ENCODE results near the gene ZG16B.

The ZG16B gene

GRCh38 chr16:2808181-2808580 lies 21.9 kb upstream of the ZG16B start:
- intact Hi-C loops (cut with DNase I; ENCODE audit: low total_unique reads): no loop called here
- Histone ChIP-seq H3K9me3 (peaks cover 0 to 18% (median 13%) of the 10 kb centered on the region in 3 donors), H3K4me1 (peaks cover 0 to 9% (median 0%) of the 10 kb centered on the region in 4 donors), H3K36me3 (no peaks in the 10 kb centered on the region), H3K27me3 (peaks cover 0 to 57% of the 10 kb centered on the region in 2 donors), H3K4me3 (no peak overlapping the region), H3K27ac (no peak overlapping the region)
- TF ChIP-seq, protein P1, sequence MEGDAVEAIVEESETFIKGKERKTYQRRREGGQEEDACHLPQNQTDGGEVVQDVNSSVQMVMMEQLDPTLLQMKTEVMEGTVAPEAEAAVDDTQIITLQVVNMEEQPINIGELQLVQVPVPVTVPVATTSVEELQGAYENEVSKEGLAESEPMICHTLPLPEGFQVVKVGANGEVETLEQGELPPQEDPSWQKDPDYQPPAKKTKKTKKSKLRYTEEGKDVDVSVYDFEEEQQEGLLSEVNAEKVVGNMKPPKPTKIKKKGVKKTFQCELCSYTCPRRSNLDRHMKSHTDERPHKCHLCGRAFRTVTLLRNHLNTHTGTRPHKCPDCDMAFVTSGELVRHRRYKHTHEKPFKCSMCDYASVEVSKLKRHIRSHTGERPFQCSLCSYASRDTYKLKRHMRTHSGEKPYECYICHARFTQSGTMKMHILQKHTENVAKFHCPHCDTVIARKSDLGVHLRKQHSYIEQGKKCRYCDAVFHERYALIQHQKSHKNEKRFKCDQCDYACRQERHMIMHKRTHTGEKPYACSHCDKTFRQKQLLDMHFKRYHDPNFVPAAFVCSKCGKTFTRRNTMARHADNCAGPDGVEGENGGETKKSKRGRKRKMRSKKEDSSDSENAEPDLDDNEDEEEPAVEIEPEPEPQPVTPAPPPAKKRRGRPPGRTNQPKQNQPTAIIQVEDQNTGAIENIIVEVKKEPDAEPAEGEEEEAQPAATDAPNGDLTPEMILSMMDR (IDR thresholded peaks at IDR 0.05): no peak
- no peak for DNase-seq

- intact Hi-C loops (cut with DNase I; ENCODE audit: low total_unique reads): no loop called here
- Histone ChIP-seq H3K4me1 (peaks cover 0 to 9% (median 0%) of the 10 kb centered on the region in 4 donors), H3K36me3 (no peaks in the 10 kb centered on the region), H3K27me3 (peaks cover 0 to 65% of the 10 kb centered on the region in 2 donors), H3K4me3 (no peak overlapping the region), H3K9me3 (peaks cover 0 to 10% (median 8%) of the 10 kb centered on the region in 3 donors), H3K27ac (no peak overlapping the region)
- no peak for DNase-seq
- TF ChIP-seq, protein P1 (IDR thresholded peaks at IDR 0.05): no peak
These were observed 20.8 kb upstream of the ZG16B start for GRCh38 chr16:2809149-2809760.

- Histone ChIP-seq H3K27me3 (peaks cover 0 to 70% of the 10 kb centered on the region in 2 donors), H3K9me3 (no peaks in the 10 kb centered on the region), H3K4me1 (peaks cover 0 to 9% (median 0%) of the 10 kb centered on the region in 4 donors), H3K27ac (no peak overlapping the region), H3K36me3 (no peaks in the 10 kb centered on the region), H3K4me3 (no peak overlapping the region)
- DNase-seq: no peak
- intact Hi-C loops (cut with DNase I; ENCODE audit: low total_unique reads): no loop called here
- TF ChIP-seq, protein P1 (IDR thresholded peaks at IDR 0.05): no peak
These were observed 19.5 kb upstream of the ZG16B start for GRCh38 chr16:2810651-2811050.

DNA sequence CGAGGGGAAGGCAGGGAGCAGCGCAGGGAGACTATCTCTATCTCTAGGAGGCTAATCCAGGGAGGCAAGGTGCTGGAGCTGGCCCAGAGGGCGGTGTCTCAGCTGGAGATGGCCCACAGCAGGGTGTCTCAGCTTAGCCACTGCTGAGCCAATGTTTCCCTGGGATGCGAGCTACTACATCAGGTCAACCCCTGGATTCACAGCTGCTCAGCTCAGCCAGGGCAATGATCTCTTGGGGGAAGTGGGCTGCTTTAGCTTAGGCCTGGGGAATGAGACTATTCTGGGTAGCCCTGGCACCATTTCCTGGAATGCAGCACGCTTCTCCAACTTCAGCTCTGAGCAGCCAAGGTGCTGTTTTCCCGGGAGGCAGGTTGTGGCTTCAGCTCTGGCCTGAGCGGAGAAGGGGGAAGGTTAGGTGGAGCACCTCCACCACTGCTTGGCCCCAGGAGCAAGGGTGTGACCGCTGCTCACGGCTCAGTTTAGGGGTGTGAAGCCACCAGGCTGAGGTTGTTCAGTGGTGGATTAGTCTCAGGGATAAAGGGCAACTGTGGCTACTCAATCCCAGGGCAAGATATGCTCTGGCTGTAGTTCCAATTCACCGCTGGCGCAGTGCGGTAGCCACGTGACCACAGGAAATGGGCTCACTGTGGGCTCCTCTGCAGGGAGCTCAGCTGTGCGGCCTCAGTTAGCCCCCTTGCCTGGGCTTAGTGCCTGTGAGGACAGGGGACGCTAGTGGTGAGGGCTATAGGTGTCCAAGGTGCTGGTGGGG lies 18.2 kb upstream of the ZG16B start:
- Histone ChIP-seq H3K36me3 (no peaks in the 10 kb centered on the region), H3K4me1 (peaks cover 0 to 9% (median 0%) of the 10 kb centered on the region in 4 donors), H3K27me3 (peaks cover 0 to 72% of the 10 kb centered on the region in 2 donors), H3K27ac (no peak overlapping the region), H3K4me3 (no peak overlapping the region), H3K9me3 (no peaks in the 10 kb centered on the region)
- intact Hi-C loops (cut with DNase I; ENCODE audit: low total_unique reads): no loop called here
- DNase-seq: no peak
- TF ChIP-seq, protein P1 (IDR thresholded peaks at IDR 0.05): no peak

GRCh38 chr16:2813771-2814221 lies 16.3 kb upstream of the ZG16B start:
- H3K4me1 ChIP-seq: peaks cover 0 to 9% (median 0%) of the 10 kb centered on the region in 4 donors
- DNase-seq: no peak
- intact Hi-C loops (cut with DNase I; ENCODE audit: low total_unique reads): no loop called here
- H3K9me3 ChIP-seq: no peaks in the 10 kb centered on the region
- H3K27me3 ChIP-seq: peaks cover 0 to 78% of the 10 kb centered on the region in 2 donors
- H3K4me3 ChIP-seq: no peak overlapping the region
- no peak overlapping the region for H3K27ac ChIP-seq
- no peaks in the 10 kb centered on the region for H3K36me3 ChIP-seq
- TF ChIP-seq, protein P1 (IDR thresholded peaks at IDR 0.05): no peak
